OCI-LY1 (cell line): ENCODE results near the gene XYLT1.

Source experiments
- EZH2 ChIP-seq: fragments of 200-600 bp; sonication (generic), shearing (Covaris generic); IDR thresholded peaks from 2 replicates; pipeline ENCODE4 v1.8.0; 2017; ENCODE audit warnings: borderline replicate concordance, mixed run types, mild to moderate bottlenecking, antibody characterized with exemption, low read length, moderate library complexity, mixed read lengths
- TF ChIP-seq, protein P1 (sequence below): fragments of 200-600 bp; sonication (generic), shearing (Covaris generic); IDR thresholded peaks from 2 replicates; pipeline ENCODE4 v1.5.1; 2017; ENCODE audit warnings: mild to moderate bottlenecking, antibody characterized with exemption, low read length, moderate library complexity, mixed read lengths

DNA sequence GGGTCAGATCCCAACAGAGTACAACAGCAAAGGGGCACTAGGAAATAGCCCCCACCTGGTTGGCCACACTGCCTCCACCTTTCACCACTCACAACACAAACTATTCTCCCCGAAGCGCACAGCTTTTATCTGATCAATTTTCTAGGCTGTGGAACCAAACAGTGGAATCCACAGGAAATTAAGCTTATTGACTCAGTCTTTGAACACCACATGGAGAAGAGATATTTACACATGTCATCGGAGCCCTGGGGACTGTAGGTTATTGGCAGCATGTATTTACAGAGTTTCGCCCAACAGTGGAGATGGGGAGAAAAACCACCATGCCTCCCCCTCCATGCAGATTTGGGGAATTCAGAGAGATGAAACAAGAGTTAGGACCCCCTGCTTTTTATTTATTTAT, 154.8 kb downstream of the XYLT1 start:
- TF ChIP-seq, protein P1, sequence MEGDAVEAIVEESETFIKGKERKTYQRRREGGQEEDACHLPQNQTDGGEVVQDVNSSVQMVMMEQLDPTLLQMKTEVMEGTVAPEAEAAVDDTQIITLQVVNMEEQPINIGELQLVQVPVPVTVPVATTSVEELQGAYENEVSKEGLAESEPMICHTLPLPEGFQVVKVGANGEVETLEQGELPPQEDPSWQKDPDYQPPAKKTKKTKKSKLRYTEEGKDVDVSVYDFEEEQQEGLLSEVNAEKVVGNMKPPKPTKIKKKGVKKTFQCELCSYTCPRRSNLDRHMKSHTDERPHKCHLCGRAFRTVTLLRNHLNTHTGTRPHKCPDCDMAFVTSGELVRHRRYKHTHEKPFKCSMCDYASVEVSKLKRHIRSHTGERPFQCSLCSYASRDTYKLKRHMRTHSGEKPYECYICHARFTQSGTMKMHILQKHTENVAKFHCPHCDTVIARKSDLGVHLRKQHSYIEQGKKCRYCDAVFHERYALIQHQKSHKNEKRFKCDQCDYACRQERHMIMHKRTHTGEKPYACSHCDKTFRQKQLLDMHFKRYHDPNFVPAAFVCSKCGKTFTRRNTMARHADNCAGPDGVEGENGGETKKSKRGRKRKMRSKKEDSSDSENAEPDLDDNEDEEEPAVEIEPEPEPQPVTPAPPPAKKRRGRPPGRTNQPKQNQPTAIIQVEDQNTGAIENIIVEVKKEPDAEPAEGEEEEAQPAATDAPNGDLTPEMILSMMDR = no peak
- no peak for TF ChIP-seq EZH2
